Measurements from ENCODE around the gene EVA1C.
"Not testable (repeated sequence)": the region's sequence is repeated elsewhere in the genome, so short reads cannot be mapped to it uniquely, and the experiment has no call there.

The EVA1C gene

DNA sequence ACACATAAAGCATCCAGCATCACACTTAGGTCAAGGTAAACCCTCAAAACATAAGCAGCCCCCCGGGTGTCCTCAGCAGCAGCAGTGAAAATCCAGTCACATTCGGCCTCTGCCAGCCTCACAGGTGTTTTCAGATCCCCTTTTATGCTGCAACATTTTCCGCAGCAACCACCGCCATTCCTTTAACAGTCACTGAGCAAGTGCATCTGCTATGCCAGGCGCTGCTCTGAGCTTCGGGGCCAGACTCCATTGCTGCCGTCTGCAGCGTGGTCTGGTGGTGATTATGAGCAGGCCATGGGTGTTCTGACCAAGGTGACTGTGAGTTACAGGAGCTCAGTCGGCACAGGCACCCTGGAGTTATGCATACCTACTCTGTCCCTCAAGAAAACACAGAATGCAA, 24.2 kb upstream of the EVA1C start:
- TF ChIP-seq, protein P1, sequence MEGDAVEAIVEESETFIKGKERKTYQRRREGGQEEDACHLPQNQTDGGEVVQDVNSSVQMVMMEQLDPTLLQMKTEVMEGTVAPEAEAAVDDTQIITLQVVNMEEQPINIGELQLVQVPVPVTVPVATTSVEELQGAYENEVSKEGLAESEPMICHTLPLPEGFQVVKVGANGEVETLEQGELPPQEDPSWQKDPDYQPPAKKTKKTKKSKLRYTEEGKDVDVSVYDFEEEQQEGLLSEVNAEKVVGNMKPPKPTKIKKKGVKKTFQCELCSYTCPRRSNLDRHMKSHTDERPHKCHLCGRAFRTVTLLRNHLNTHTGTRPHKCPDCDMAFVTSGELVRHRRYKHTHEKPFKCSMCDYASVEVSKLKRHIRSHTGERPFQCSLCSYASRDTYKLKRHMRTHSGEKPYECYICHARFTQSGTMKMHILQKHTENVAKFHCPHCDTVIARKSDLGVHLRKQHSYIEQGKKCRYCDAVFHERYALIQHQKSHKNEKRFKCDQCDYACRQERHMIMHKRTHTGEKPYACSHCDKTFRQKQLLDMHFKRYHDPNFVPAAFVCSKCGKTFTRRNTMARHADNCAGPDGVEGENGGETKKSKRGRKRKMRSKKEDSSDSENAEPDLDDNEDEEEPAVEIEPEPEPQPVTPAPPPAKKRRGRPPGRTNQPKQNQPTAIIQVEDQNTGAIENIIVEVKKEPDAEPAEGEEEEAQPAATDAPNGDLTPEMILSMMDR (IDR thresholded peaks at IDR 0.05; ENCODE audit: control insufficient read depth, insufficient read depth, low read depth, low read length, missing control alignments) = no peak
- no peak for DNase-seq (ENCODE audit: low read depth)
- no peak overlapping the region for H3K4me3 ChIP-seq (ENCODE audit: control insufficient read depth, low read depth, low read length)

DNA sequence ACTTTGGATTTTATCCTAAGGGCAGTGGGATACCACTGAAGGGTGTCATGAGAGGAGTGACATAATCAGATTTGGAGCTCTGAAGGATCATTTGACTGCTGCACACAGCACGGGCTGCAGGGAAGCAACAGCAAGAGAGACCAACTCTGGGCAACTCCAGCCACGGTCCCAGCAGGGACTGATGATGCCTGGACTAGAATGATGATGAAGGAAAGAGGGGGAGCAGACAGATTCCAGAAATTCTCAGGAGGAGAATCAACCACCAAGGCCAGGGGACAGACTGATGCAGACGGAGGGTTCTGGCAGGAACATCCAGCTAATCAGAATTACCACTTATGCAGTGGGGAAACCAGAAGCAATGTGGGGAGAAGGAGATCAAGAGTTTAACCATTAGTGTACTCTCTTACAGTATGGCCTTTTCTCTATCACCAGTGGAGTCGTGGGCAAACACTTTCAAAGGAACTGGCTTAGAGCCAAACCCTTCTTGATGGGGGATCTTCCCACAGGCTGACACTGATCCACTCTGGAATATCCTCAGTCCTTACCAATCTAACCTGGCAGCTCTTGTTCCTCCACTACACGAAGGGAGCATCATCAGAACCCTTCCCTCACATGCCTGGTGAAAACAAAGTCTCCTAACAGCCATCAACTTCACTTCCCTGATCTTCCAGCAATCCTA, 23.0 kb upstream of the EVA1C start:
- TF ChIP-seq, protein P1 (IDR thresholded peaks at IDR 0.05; ENCODE audit: control insufficient read depth, insufficient read depth, low read depth, low read length, missing control alignments) = no peak
- DNase-seq (ENCODE audit: low read depth) = no peak
- no peak overlapping the region for H3K4me3 ChIP-seq (ENCODE audit: control insufficient read depth, low read depth, low read length)

DNA sequence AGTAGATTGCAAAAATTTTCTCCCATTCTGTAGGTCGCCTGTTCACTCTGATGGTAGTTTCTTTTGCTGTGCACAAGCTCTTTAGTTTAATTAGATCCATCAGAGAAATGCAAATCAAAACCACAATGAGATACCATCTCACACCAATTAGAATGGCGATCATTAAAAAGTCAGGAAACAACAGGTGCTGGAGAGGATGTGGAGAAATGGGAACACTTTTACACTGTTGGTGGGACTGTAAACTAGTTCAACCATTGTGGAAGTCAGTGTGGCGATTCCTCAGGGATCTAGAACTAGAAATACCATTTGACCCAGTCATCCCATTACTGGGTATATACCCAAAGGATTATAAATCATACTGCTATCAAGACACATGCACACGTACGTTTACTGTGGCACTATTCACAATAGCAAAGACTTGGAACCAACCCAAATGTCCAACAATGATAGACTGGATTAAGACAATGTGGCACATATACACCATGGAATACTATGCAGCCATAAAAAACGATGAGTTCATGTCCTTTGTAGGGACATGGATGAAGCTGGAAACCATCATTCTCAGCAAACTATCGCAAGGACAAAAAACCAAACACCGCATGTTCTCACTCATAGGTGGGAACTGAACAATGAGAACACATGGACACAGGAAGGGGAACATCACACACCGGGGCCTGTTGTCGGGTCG, 21.8 kb upstream of the EVA1C start:
- not testable (repeated sequence) for H3K4me3 ChIP-seq (ENCODE audit: control insufficient read depth, low read depth, low read length); DNase-seq (ENCODE audit: low read depth)

DNA sequence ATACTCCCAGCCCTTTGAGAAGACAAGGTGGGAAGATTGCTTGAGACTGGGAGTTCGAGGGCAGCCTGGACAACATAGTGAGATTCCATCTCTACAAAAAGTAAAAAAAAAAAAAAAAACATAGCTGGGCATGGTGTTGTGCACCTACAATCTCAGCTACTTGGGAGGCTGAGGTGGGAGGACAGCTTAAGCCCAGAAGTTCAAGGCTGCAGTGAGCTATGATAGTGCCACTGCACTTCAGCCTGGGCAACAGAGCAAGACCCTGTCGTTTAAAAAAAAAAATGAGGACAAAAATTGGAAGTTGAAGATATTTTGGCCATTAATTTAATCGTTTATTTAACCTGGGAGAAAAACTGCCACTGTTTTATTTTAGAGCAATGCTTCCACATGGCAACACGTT, 20.8 kb upstream of the EVA1C start:
- DNase-seq (ENCODE audit: low read depth) = no peak
- peak overlapping the region; percentile 66 for H3K4me3 ChIP-seq (ENCODE audit: control insufficient read depth, low read depth, low read length)
- TF ChIP-seq, protein P1 (IDR thresholded peaks at IDR 0.05; ENCODE audit: control insufficient read depth, insufficient read depth, low read depth, low read length, missing control alignments) = no peak

DNA sequence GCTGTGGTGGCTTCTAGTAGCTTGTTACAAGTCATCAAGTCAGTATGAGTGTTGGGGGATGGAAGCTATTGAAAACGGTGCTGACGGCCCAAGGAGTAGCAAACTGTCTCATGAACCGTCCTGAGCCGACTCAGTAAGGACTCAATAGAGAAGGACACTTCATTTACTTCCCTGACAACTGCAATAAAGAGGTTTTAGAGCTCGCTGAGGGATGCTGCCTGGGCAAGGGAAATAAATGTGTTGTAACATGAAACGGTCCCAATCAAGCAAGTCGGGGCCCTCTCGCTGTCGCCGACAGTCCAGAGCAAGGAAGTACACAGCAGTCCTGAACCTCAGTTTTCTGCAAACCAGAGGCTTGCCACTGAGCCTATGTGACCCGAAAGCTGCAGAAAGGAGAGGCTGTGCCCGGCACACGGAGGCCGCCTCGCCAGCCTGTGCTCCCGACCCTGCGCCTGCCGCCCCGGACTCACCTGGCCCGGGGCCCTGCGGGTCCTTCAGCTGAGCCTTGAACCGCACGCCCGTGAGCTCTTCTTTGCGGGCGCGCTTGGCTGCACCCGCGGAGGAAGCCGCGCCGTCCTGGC, 20.1 kb upstream of the EVA1C start:
- TF ChIP-seq, protein P1 (IDR thresholded peaks at IDR 0.05; ENCODE audit: control insufficient read depth, insufficient read depth, low read depth, low read length, missing control alignments) = no peak
- H3K4me3 ChIP-seq (ENCODE audit: control insufficient read depth, low read depth, low read length) = peak overlapping the region; percentile 66
- DNase-seq (ENCODE audit: low read depth) = no peak

DNA sequence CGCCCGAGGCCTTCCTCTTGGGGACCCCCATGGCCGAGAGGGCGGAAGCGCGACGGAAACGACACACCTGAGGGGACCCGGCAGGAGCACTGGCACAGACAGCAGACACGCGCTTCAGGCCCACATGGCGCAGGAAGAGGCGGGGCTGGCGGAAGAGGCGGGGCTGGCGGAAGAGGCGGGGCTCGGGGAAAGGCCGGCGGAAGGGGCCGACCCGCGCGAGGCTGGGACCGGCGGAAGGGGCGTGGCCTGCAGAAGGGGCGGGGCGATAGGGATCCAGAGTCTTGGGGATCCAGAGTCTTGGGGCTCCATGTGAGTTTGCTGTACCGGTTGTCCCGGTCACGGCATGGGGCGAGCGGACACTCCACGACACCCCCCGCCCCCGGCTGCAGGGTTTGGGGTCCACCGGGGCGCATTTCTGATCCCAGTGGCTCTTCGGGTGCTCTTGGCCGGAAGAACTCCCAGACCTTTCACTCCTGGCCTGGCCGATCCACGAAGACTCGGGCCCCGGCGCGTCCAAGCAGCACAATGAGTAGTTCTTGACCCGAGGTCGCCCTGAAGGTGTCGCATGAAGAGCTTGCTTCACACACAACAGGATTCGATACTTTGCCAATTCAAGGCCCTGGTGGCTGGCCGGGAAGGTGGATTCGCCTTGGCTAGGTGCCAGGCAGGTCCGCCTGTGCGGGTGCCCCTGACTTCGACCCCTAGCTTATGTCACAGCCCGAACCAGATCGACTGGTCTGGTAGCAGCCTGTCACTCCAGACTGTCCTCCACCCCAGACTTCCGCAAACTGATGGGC, 19.4 kb upstream of the EVA1C start, which contains the start of gene URB1:
Gene URB1 (minus strand): TSS at position 133 of the 797 bp plus-strand sequence. CDS start 102 bp downstream, at position 31.
- H3K4me3 ChIP-seq (ENCODE audit: control insufficient read depth, low read depth, low read length) = peak within 1 kb of the TSS; percentile 66
- no peak for DNase-seq (ENCODE audit: low read depth)
- TF ChIP-seq, protein P1 (IDR thresholded peaks at IDR 0.05; ENCODE audit: control insufficient read depth, insufficient read depth, low read depth, low read length, missing control alignments) = no peak

Measured in AG09309 (cell line).